ENCODE data around the gene PRAC2.

PRAC2 gene

DNA sequence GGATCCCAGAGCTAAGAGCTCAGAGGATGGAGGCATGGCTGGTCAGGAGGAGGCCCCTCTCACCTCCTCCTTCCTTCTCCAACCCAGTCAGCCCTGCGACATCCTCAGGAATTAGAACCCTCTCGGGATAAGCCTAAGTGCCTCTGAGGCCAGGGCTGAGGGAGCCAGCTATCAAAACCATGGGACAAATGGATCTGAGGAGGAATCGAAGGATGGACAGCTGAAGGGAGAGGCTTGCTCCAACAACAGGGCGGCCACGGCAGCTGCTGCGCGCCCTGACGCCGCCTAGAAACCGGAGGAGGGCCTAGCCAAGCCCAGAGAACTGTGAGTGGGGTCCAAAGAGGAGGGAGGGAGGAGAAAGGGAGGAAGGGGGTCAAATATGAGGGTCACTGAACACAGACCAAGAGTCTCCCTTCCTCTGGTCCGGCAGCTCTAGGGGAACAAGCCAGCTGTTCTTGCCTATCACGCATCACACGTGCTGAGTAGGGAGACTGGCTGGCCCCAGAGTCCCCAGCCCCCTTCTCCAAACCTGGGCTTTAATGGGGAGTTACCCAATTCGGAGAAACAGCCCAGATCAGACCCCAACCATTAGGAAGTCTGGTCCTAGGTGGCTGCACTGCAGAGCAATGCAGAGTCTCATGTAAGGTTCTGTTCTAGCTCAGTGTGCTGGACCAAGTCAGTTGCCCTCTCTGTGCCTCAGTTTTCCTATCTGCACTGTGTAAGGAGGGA lies 11.5 kb downstream of the PRAC2 start:
- DNase-seq (ENCODE audit: low read depth) = no peak

GRCh38 chr17:48735062-48735351 lies 12.0 kb downstream of the PRAC2 start:
- no peak for DNase-seq (ENCODE audit: low read depth)

GRCh38 chr17:48737330-48738043 lies 14.5 kb downstream of the PRAC2 start:
- no peak for DNase-seq (ENCODE audit: low read depth)

DNA sequence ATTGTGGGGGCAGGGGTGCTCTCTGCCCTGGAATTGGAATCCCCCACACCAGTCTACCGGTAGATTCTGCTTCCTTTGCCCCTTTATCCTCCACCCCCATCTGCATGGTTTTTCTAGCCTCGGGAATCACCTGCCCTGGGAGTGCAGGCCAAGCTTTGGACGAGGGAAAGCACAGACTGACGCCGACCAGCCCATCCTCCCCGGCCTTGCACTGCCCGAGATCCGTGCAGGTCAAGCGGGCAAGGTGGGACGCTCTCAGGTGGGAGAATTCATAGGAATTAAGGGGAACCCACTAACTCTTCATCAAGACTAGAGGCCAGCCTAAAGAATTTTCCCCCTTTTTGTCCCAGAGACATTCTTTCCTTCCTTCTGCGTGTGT lies 15.4 kb downstream of the PRAC2 start:
- DNase-seq (ENCODE audit: low read depth) = no peak

- no peak for DNase-seq (ENCODE audit: low read depth)
Measured at GRCh38 chr17:48738803-48739526, 16.0 kb downstream of the PRAC2 start.

- no peak for DNase-seq (ENCODE audit: low read depth)
Measured at GRCh38 chr17:48740537-48740936, 17.6 kb downstream of the PRAC2 start.

DNA sequence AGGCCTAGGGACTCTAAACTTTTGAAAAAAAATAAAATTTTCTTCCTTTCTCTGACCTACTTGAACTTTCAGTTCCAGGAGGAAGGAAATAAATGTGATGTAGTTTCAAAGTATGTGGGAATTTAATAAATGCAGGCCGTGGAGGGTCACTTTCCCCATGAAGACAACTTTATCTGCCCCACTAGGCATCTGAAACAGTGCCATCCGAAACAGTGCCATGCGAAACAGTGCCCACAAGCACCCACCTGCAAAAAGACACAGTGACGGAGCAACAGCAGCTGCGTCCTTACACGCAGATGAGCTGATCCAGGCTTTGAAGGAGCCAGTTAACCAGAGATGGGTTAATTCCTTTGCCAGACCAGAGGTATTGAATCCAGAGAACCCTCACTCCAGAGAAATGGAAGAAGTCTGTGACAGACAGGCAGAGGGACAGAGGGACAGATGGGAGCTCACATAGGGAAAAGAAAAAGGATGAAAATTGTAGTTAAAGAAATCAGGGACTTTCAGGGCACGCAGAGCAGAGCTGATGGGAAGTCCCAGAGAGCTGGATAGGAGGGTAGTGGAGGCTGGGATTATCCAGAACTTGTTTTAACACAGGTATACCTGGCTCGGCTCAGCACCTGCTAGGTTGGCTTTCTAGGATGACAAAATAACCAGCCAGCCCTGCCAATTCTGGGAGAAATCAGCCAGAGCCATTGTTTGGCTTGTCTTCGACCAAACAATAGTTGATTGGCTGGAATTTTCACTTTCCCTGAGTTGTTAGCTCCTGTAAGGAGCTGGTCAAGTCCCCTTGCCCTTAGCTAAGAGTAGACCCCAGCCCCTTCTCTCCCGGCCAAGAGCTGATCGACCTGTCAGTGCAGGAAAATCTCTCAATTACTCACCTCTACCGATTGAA lies 22.6 kb downstream of the PRAC2 start:
- DNase-seq (ENCODE audit: low read depth) = no peak

DNA sequence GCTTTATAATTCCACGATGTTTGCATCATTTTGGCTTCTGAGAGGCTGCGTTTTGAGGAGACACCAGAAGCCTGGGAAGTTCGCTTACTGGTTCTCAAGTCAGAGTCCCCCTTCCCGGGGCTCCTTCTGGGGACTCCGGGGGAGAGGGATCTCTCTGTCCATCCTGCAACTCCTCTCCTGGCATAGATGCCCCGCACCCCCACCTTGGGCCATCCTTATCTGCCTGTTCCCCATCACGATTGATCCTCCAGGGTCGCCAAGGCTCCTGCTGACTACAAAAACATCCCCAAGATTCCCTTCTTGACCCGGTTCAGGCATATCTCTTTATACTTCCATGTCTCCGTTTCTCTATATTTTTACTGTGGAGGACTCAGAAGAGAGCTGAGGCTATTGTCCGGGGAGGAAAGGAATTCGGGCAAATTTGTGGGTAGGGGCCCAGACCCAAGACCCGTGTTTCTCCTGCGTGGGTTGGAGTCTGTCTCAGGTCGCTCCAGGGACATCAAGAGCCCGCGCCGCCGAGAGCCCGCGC lies 24.0 kb downstream of the PRAC2 start:
- DNase-seq (ENCODE audit: low read depth) = no peak

GRCh38 chr17:48747445-48748363 lies 24.7 kb downstream of the PRAC2 start:
- DNase-seq (ENCODE audit: low read depth) = no peak

DNA sequence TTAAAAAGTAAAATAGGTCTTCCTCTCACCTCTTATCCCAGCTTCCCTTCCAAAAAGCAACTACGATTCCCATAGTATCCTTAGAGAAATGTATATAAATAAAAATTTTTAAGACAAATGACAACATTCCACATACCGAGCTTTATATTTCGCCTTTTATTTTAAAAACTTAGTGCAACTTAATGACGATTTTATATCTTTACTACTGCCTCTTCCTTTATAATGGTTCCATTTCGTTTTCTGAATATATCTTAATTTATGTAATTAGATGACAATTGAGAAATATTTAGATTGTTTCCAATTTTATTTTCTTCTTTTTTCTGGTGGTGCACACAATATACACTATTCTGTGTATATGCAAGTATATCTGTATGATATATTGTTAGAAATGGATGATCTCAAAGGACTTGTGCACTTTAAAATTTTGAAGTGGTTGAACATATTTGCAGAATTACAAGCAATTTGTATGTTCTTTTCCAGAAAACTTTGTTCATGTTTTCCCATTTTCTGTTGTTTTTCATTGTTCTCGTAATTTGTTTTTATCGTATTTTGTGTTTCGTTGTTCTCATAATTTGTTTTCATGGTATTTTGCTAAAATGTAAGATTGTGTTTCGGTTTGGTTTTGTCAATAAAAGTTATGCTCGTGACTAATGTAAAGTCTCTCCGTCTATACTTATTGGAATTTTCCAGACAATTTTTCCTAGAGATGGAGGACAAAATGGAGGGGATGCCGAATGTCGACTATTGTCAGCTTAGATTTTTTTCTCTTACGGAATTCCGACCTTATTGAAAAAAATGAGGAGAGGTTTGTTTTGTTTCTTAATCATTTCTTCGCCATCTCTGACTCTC lies 26.0 kb downstream of the PRAC2 start:
- DNase-seq (ENCODE audit: low read depth) = no peak

- DNase-seq (ENCODE audit: low read depth) = no peak
Measured at GRCh38 chr17:48749621-48750553, 26.9 kb downstream of the PRAC2 start.

- DNase-seq (ENCODE audit: low read depth) = no peak
Measured at GRCh38 chr17:48751172-48751571, 28.2 kb downstream of the PRAC2 start.

DNA sequence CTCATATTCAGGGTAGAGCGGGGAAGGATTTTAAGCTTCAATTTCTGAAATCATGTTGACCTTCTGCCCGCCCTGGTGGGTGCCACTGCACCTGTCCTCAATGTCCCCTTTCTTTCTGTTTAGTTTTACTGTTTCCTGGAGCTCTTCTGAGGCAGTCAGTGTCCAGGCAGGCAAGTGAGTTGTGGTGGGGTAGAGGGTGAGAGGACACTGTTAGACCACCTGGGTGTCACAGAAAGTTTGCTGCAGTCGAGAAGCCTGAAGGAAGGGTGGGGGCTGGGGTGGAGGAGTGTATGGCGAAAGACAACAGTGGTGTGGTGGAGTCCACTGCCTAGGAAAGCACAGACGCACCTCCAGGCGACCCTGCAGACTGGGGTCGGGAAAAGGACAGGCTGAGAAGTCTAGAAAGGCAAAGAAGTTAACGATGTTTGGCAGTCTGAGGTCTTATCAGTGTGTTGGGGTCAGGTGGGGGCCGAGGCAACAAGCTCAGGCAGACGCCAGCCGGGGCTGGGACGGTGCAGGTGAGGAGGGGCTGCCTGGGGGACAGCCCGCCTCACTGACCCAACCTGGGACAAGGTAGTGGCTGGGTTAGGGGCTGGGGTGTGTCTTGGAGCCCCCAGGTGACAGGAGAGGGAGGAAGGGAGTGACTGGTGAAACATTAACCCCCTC lies 28.9 kb downstream of the PRAC2 start:
- DNase-seq (ENCODE audit: low read depth) = no peak

- DNase-seq (ENCODE audit: low read depth) = no peak
Measured at GRCh38 chr17:48752399-48753288, 29.7 kb downstream of the PRAC2 start.

DNA sequence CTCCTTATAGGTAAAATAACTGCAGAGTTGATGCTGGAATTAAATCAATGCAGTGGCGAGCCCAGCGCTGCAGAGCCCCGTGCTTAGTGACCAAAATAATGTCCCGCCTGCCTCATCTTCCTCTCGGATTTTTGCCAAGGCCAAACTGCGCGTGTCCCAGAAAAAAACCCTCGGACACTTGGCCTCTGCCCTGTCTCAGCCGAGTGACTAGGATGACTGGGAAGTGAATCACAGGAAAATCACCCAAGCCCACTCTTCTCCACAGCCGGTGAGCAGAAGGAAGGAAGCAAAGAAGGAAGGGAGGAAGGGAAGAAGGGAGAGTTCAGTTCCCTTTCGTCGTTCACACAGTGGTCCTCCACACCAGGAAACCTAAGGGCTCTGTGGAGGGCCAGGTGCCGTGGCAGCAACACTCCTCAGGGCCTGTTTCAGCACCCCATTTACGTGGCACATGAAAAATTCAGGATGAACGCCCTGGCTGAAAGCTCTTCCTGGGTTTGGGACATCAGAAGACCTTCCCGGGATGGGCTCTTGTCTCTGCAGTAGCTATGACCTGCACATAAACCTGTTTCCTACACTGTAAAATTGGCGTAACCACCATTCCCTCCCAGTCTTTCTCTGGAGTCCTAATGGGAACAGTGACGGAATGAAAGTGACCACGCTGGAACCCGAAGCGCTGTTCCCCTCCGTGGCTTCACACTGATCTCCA lies 31.0 kb downstream of the PRAC2 start:
- no peak for DNase-seq (ENCODE audit: low read depth)

- no peak for DNase-seq (ENCODE audit: low read depth)
Measured at GRCh38 chr17:48754500-48755261, 31.7 kb downstream of the PRAC2 start.

Data from fibroblast of gingiva (primary cell).